Measurements from ENCODE around the gene NFATC2IP. TPM values are rescaled to one million over a fixed set of nuclear protein-coding genes. Genes with fewer than 3 reads are reported as not detected.

Gene NFATC2IP
- 10 to 100 TPM; 10.3 to 16.5 (median 13.1) TPM for total RNA-seq
- long read RNA-seq, partial matches to known transcripts = 0 of 1 reads
- long read RNA-seq, other reads (novel, unspliced or antisense) = 1 of 1 reads

DNA sequence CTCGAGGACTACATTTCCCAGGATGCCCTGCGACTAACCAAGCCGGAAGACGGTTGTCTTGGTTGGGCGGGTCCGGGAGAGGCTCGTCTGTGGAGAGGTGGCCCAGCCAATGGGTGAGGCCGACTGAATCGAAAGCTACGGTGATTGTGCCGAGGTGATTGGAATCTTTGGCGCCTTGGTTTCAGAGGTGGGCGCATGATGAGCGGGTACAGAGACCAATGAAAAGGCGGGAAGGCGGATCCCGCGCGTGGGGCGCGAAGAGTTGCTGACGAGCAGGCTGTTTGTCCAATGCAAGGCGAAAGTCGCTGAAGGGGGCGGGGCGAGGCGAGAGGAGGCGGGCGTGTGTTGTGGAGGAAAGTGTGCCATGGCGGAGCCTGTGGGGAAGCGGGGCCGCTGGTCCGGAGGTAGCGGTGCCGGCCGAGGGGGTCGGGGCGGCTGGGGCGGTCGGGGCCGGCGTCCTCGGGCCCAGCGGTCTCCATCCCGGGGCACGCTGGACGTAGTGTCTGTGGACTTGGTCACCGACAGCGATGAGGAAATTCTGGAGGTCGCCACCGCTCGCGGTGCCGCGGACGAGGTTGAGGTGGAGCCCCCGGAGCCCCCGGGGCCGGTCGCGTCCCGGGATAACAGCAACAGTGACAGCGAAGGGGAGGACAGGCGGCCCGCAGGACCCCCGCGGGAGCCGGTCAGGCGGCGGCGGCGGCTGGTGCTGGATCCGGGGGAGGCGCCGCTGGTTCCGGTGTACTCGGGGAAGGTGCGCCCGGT lies at the start of gene NFATC2IP:
TSS of gene NFATC2IP (plus strand) at position 290 of the 762 bp plus-strand sequence. CDS start at position 365, 75 bp downstream.
- WGBS (ENCODE audit: insufficient coverage, low coverage, low lambda C conversion rate, missing lambda C conversion rate) = 0% methylated on average over 32 of the region's 79 CpGs
- Histone ChIP-seq H3K9me3 (no peaks in the 10 kb centered on the region), H3K4me3 (peak within 1 kb of the TSS; percentile 95 to 99 (median 98)), H3K27ac (peak within 1 kb of the TSS; percentile 66 to 80 (median 67)), H3K27me3 (no peaks in the 10 kb centered on the region), H3K4me1 (peaks cover 0 to 5% (median 3%) of the 10 kb centered on the region in 4 donors), H3K36me3 (peaks cover 0 to 31% (median 4%) of the 10 kb centered on the region in 4 donors)
- intact Hi-C loops (cut with DNase I) = no loop called here
- ATAC-seq (peak; percentile 97 to 99 (median 98)), DNase-seq (peak; percentile 99 to 100 (median 100))
- TF ChIP-seq, protein P1, sequence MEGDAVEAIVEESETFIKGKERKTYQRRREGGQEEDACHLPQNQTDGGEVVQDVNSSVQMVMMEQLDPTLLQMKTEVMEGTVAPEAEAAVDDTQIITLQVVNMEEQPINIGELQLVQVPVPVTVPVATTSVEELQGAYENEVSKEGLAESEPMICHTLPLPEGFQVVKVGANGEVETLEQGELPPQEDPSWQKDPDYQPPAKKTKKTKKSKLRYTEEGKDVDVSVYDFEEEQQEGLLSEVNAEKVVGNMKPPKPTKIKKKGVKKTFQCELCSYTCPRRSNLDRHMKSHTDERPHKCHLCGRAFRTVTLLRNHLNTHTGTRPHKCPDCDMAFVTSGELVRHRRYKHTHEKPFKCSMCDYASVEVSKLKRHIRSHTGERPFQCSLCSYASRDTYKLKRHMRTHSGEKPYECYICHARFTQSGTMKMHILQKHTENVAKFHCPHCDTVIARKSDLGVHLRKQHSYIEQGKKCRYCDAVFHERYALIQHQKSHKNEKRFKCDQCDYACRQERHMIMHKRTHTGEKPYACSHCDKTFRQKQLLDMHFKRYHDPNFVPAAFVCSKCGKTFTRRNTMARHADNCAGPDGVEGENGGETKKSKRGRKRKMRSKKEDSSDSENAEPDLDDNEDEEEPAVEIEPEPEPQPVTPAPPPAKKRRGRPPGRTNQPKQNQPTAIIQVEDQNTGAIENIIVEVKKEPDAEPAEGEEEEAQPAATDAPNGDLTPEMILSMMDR (IDR thresholded peaks at IDR 0.05) = no peak
- peak; percentile 38 for TF ChIP-seq POLR2A (IDR thresholded peaks at IDR 0.05)

DNA sequence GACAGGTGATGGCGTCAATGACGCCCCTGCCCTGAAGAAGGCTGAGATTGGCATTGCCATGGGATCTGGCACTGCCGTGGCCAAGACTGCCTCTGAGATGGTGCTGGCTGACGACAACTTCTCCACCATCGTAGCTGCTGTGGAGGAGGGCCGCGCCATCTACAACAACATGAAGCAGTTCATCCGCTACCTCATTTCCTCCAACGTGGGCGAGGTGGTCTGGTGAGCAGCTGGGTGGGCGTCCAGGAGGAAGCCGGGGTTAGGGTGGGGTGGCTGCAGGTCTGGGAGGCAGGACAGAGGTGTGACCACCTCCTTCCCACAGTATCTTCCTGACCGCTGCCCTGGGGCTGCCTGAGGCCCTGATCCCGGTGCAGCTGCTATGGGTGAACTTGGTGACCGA lies 48.9 kb upstream of the NFATC2IP start:
- Histone ChIP-seq H3K36me3 (no peaks in the 10 kb centered on the region), H3K27me3 (no peaks in the 10 kb centered on the region), H3K27ac (no peak overlapping the region), H3K4me3 (no peak overlapping the region), H3K4me1 (no peaks in the 10 kb centered on the region), H3K9me3 (no peaks in the 10 kb centered on the region)
- ATAC-seq = peak in 2 of 4 donors; percentile 4 to 14
- no CpG with 5 or more reads among the region's 15 CpGs for WGBS (ENCODE audit: insufficient coverage, low coverage, low lambda C conversion rate, missing lambda C conversion rate)
- no peak for DNase-seq
- TF ChIP-seq, protein P1 (IDR thresholded peaks at IDR 0.05) = no peak
- TF ChIP-seq POLR2A (IDR thresholded peaks at IDR 0.05) = no peak
- intact Hi-C loops (cut with DNase I) = no loop called here

DNA sequence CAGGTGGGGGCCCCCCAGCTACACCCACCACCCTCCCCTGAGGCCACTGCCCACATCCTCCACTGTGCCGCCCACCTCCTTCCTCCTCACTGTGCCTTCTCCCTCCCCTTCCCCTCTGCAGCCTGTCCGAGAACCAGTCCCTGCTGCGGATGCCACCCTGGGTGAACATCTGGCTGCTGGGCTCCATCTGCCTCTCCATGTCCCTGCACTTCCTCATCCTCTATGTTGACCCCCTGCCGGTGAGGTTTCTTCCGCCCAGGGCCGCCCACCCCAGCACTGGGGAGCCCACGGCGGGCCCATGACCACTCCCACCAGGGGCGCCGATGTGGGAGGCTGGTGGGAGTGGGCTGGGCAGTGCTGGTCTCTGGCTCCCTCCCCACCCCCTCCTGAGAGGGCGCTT lies 47.8 kb upstream of the NFATC2IP start:
- Histone ChIP-seq H3K9me3 (no peaks in the 10 kb centered on the region), H3K4me3 (no peak overlapping the region), H3K4me1 (no peaks in the 10 kb centered on the region), H3K27ac (no peak overlapping the region), H3K36me3 (no peaks in the 10 kb centered on the region), H3K27me3 (no peaks in the 10 kb centered on the region)
- intact Hi-C loops (cut with DNase I) = no loop called here
- TF ChIP-seq, protein P1 (IDR thresholded peaks at IDR 0.05) = no peak
- no peak for TF ChIP-seq POLR2A (IDR thresholded peaks at IDR 0.05)
- 33% methylated on average over 8 of the region's 11 CpGs for WGBS (ENCODE audit: insufficient coverage, low coverage, low lambda C conversion rate, missing lambda C conversion rate)
- ATAC-seq (peak in 2 of 4 donors; percentile 8 to 17), DNase-seq (no peak)

DNA sequence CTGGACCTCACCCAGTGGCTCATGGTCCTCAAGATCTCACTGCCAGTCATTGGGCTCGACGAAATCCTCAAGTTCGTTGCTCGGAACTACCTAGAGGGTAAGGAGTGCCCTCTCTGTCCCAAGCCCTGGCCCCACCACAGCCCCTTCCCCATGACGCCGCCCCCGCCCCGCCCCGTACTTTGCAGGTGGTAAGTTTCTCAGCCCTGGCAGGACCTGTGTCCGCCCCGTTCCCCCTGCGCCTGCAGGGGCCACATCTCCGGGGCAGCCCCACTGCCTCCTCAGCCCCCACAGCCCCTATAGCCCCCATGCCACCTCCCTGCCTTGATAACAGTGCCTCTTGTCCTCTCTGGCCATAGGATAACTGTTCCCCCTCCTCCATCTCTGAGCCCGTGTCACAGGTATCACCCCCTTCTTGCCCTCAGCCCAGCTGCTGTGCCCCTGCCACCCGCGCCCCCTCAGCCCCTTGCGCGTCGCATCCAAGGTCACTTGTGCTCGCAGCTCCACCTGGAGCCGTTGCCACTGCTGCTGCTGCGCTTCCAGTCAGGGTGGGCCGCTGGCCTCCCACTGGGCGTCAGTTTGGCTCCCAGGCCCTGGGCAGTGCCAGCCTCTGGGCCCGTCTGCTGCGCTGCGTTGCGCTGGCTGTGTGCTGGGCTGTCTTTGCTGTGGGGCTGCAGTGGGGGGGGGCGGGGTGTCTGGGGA lies 47.2 kb upstream of the NFATC2IP start:
- intact Hi-C loops (cut with DNase I) = no loop called here
- DNase-seq = no peak
- ATAC-seq = no peak
- no peaks in the 10 kb centered on the region for H3K27me3 ChIP-seq
- TF ChIP-seq, protein P1 (IDR thresholded peaks at IDR 0.05) = no peak
- TF ChIP-seq POLR2A (IDR thresholded peaks at IDR 0.05) = no peak
- no peaks in the 10 kb centered on the region for H3K9me3 ChIP-seq
- H3K4me1 ChIP-seq = no peaks in the 10 kb centered on the region
- WGBS (ENCODE audit: insufficient coverage, low coverage, low lambda C conversion rate, missing lambda C conversion rate) = 80% methylated on average over 1 of the region's 29 CpGs
- peaks cover 0 to 2% (median 0%) of the 10 kb centered on the region in 4 donors for H3K36me3 ChIP-seq
- no peak overlapping the region for H3K27ac ChIP-seq
- H3K4me3 ChIP-seq = no peak overlapping the region
